ENCODE measurements around the gene PCSK1N. TPM values are rescaled to one million over a fixed set of nuclear protein-coding genes. Genes with fewer than 3 reads are reported as not detected.
"Not testable (repeated sequence)": the region's sequence is repeated elsewhere in the genome, so short reads cannot be mapped to it uniquely, and the experiment has no call there.

Gene PCSK1N
- total and polyA plus RNA-seq, 2 experiments from 2014 or later, result 39.0 to 97.0 TPM

GRCh38 chrX:48826135-48826875 is 9.1 kb downstream of the PCSK1N start, which contains the start of gene ERAS:
TSS of gene ERAS (plus strand) at chrX:48826513. CDS start at chrX:48829124, 2,611 bp downstream.
- TF ChIP-seq EZH2 (IDR thresholded peaks at IDR 0.05; ENCODE audit: borderline replicate concordance), result no peak
- TF ChIP-seq EZH2phosphoT487 (IDR thresholded peaks at IDR 0.05; ENCODE audit: low read depth, severe bottlenecking, unreplicated experiment), result no peak
- no peak for TF ChIP-seq CTCF (IDR thresholded peaks at IDR 0.05; ENCODE audit: poor library complexity)
- no peak for DNase-seq (ENCODE audit: low spot score)
- Histone ChIP-seq H2AFZ (no peak within 1 kb of the TSS), H3K4me1 (ENCODE audit: insufficient read depth) (no peaks in the 10 kb centered on the region), H3K79me2 (no peaks in the 10 kb centered on the region), H3K9me2 (replicated peaks; ENCODE audit: insufficient read depth) (no peaks in the 10 kb centered on the region), H3K4me2 (no peak within 1 kb of the TSS), H4K20me1 (ENCODE audit: insufficient read depth, poor library complexity, severe bottlenecking) (no peaks in the 10 kb centered on the region), H3K36me3 (replicated peaks; ENCODE audit: insufficient read depth, low read depth) (no peaks in the 10 kb centered on the region), H3K27me3 (peaks cover 4% of the 10 kb centered on the region), H3K4me3 (no peak within 1 kb of the TSS), H3K9me3 (ENCODE audit: low read depth) (no peaks in the 10 kb centered on the region), H3K27ac (no peak within 1 kb of the TSS)
- 94% methylated on average over 29 of the region's 67 CpGs for WGBS (ENCODE audit: low lambda C conversion rate, missing lambda C conversion rate)

- Histone ChIP-seq H4K20me1 (ENCODE audit: insufficient read depth, poor library complexity, severe bottlenecking) (no peaks in the 10 kb centered on the region), H3K79me2 (no peaks in the 10 kb centered on the region), H3K4me2 (no peak overlapping the region), H3K27me3 (no peaks in the 10 kb centered on the region), H3K27ac (no peak overlapping the region), H3K36me3 (replicated peaks; ENCODE audit: insufficient read depth, low read depth) (no peaks in the 10 kb centered on the region), H2AFZ (no peak overlapping the region), H3K9me2 (replicated peaks; ENCODE audit: insufficient read depth) (no peaks in the 10 kb centered on the region), H3K4me1 (ENCODE audit: insufficient read depth) (no peaks in the 10 kb centered on the region), H3K4me3 (no peak overlapping the region), H3K9me3 (ENCODE audit: low read depth) (no peaks in the 10 kb centered on the region)
- 71% methylated on average over 8 of the region's 8 CpGs for WGBS (ENCODE audit: low lambda C conversion rate, missing lambda C conversion rate)
- no peak for TF ChIP-seq CTCF (IDR thresholded peaks at IDR 0.05; ENCODE audit: poor library complexity)
- no peak for TF ChIP-seq EZH2 (IDR thresholded peaks at IDR 0.05; ENCODE audit: borderline replicate concordance)
- TF ChIP-seq EZH2phosphoT487 (IDR thresholded peaks at IDR 0.05; ENCODE audit: low read depth, severe bottlenecking, unreplicated experiment), result no peak
- no peak for DNase-seq (ENCODE audit: low spot score)
These were observed 11.3 kb downstream of the PCSK1N start for GRCh38 chrX:48824066-48824465.

- no peak overlapping the region for H3K27ac ChIP-seq
- H3K9me3 ChIP-seq (ENCODE audit: low read depth), result no peaks in the 10 kb centered on the region
- no peaks in the 10 kb centered on the region for H4K20me1 ChIP-seq (ENCODE audit: insufficient read depth, poor library complexity, severe bottlenecking)
- H3K9me2 ChIP-seq (replicated peaks; ENCODE audit: insufficient read depth), result no peaks in the 10 kb centered on the region
- no peaks in the 10 kb centered on the region for H3K27me3 ChIP-seq
- no peak overlapping the region for H3K4me2 ChIP-seq
- H3K36me3 ChIP-seq (replicated peaks; ENCODE audit: insufficient read depth, low read depth), result no peaks in the 10 kb centered on the region
- WGBS (ENCODE audit: low lambda C conversion rate, missing lambda C conversion rate), result 90% methylated on average over 6 of the region's 6 CpGs
- DNase-seq (ENCODE audit: low spot score), result no peak
- H2AFZ ChIP-seq, result no peak overlapping the region
- H3K79me2 ChIP-seq, result no peaks in the 10 kb centered on the region
- no peaks in the 10 kb centered on the region for H3K4me1 ChIP-seq (ENCODE audit: insufficient read depth)
- H3K4me3 ChIP-seq, result no peak overlapping the region
- TF ChIP-seq CTCF (IDR thresholded peaks at IDR 0.05; ENCODE audit: poor library complexity) (no peak), EZH2 (IDR thresholded peaks at IDR 0.05; ENCODE audit: borderline replicate concordance) (no peak), EZH2phosphoT487 (IDR thresholded peaks at IDR 0.05; ENCODE audit: low read depth, severe bottlenecking, unreplicated experiment) (no peak)
These were observed 12.4 kb downstream of the PCSK1N start for GRCh38 chrX:48823053-48823452.

- WGBS (ENCODE audit: low lambda C conversion rate, missing lambda C conversion rate), result 76% methylated on average over 9 of the region's 9 CpGs
- not testable (repeated sequence) for H3K9me2 ChIP-seq (replicated peaks; ENCODE audit: insufficient read depth); DNase-seq (ENCODE audit: low spot score); H3K4me3 ChIP-seq; H3K4me1 ChIP-seq (ENCODE audit: insufficient read depth); H3K27me3 ChIP-seq; H2AFZ ChIP-seq; H3K4me2 ChIP-seq; H3K27ac ChIP-seq; H3K36me3 ChIP-seq (replicated peaks; ENCODE audit: insufficient read depth, low read depth); H3K9me3 ChIP-seq (ENCODE audit: low read depth); H4K20me1 ChIP-seq (ENCODE audit: insufficient read depth, poor library complexity, severe bottlenecking); H3K79me2 ChIP-seq
These were observed 16.0 kb downstream of the PCSK1N start for GRCh38 chrX:48819394-48819793.

Measured in hepatocyte (in vitro differentiated cells).